COLO668 (cell line): ENCODE measurements around the gene NETO1.

ENCODE experiments used
- DNase-seq: peaks from one replicate; lab custom pipeline; 2025; ENCODE audit not compliant: unreplicated experiment; lab: John Stamatoyannopoulos, UW

NETO1 gene

DNA sequence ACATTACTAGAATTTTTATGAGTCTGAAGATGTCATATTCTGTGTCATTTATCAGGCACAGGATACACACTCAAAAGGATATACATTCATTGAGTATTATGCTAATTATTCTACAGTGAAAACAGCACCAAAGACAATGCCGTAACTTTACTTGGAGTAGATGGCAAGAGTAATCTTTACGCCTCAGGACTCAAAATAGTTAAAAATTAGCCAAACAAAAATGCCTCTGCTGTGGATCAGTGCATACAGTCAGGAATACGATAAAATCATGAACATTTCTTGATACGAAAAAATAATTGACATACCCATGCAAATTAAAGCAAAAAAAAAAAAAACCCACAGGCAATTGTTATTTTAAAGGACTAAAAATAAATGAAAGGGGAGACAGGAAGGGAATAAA is 129.7 kb downstream of the NETO1 start:
- no peak for DNase-seq

DNA sequence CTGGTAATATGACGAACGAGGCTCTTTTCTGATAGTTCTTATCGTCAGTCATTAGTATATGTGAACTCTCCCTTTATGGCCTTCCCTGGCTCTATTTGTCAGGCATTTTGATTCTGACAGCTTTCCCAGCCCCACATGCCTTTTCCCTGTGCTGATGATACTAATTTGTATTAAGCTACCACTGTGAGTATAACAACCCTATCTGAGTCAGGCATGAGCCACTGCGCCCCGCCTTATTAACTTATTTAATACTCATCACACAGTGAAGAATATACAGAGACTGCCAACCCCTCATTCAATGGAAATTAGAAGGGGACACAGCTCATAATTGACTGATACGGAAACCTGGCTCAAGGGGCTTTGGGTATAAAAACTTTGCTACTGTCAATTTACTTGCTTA is 140.0 kb downstream of the NETO1 start:
- no peak for DNase-seq

DNA sequence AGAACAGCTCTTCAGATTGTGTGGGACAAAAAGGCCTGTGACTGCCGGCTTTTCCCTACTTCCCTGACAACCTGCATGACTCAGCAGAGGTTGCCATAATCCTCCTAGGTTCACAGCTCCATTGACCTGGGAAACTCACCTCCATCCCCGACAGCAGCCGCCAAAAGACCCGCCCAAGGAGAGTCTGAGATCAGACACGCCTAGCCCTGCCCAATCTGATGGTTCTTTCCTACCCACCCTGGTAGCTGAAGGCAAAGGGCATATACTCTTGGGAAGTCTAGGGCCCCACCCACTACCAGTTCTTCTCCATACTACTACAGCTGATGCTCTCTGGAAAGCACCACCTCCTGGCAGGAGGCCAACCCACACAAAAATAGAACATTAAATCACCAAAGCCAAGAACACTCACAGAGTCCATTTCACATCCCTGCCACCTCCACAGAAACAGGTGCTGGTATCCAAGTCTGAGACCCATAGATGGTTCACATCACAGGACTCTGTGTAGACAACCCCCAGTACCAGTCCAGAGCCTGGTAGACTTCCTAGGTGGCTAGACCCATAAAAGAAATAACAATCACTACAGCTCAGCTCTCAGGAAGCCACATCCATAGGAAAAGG is 140.6 kb downstream of the NETO1 start:
- DNase-seq, result peak; percentile 70

DNA sequence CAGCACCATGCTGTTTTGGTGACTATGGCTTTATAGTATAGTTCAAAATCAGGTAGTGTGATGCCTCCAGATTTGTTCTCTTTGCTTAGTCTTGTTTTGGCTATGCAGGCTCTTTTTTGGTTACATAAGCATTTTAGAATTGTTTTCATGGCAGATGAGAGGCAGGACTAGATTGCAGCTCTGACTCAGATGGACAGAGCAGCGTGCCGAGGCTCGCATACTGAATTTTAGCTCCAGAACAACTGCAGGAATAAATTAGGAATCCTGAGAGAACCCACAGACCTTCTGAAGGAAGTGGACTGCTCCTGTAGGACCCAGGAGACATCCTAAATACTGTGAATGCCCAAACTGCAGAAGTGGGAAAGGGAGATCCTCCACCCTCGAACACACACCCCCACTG is 141.6 kb downstream of the NETO1 start:
- no peak for DNase-seq

DNA sequence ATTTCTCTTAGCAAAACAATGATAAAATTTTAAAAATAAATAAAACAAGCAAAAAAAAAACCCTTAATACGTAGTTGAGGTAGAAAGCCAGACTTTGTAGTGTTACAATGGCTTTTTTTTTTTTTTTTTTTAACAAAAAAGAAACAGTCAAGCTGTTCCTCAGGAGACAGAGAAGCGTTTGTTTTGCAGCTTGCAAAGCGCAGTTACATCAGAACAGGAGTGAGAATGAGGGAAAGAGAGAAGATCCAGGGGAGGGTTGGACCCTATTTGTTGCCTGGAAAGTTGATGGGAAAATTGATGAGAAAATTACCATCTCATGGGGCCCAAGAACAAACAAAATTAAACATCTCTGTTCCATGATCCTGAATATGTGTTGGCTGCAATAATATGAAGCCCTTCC is 146.5 kb downstream of the NETO1 start:
- no peak for DNase-seq

DNA sequence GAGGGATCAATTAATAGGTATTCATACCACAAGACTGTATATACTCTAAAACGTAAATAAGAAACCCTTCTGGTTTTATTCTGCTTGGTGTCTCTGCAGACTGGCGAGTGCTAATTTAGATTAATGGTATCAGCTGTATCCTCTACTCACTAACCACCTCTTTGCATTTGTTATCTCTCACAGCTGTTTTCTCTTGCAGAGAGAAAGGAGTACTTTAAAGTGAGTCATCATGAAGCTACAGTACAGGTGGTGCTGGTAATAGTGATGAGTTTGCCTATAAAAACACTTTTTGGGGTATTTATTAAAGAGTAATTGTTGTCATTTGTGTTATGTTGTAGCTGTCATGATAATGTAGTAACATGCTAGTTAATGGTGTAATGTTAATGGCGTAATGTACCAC is 147.7 kb downstream of the NETO1 start:
- no peak for DNase-seq

DNA sequence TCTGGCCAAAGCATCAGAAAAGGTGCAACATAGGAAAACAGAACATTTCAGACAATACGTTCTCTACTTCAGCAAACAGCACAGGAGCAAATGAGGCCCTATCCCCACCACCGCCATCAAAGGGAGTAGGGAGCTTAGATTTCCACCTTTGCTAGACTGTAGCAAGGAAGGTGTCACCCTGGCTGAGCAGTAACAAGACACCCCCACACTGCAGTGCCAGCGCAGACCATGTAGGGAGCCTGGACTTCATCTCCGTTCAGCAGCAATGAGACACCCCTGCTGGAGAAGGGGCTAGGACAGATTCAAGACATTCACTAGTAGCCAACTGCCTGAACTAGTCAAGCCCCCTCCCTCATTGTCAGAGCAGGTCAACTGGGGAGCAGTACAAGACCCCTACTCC is 163.6 kb downstream of the NETO1 start:
- DNase-seq, result no peak

DNA sequence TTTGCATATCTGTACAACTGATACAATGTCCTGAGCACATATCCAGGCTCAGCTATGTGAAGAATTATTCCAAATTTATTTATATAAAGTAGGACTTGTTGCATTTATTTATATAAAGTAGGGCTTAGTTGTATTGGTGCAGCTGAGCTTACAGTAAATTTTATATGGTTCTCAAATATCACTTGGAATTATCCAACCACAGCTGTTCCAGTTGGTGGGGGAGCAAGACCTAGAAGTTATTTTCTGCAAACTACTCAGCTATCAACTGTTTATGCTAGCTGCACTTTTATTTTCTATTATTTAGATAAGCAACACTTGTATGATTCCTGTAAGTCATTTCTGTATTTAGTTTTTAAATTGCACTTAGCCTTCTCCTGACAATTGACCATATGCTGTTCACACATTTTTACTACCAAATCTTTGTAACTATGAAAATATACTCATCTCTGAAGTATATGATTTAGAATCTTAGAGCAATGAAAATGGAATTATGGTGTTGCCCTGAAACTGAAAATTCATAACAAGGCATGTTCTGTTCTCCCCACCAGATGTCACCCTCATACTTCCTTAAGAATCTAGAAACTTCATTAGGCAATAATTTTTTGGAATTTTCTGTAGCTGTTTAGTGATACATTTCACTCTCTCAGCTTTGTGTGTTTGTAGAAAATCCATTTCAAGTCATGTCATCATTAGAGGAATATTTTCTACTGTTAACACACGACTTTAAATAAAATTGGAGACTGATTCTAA is 166.7 kb downstream of the NETO1 start:
- DNase-seq, result no peak

DNA sequence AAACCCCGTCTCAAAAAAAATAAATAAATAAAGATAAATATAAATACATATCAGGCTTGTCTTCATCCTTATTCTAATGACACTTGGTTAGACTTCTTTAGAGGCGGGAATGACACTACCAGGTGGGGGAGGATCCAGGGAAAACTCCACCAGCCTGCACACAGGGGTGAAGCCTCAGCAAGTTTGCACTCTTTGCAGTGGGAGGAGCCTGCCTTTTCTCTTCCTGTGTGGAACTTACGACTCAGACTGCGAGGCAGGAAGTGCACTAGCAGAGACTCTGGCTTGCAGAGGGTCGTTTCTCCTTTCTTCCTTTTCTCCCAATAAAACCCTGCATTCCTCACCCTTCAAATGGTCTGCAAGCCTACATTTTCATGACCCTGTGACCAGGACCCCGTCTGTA is 170.1 kb downstream of the NETO1 start:
- DNase-seq, result no peak

DNA sequence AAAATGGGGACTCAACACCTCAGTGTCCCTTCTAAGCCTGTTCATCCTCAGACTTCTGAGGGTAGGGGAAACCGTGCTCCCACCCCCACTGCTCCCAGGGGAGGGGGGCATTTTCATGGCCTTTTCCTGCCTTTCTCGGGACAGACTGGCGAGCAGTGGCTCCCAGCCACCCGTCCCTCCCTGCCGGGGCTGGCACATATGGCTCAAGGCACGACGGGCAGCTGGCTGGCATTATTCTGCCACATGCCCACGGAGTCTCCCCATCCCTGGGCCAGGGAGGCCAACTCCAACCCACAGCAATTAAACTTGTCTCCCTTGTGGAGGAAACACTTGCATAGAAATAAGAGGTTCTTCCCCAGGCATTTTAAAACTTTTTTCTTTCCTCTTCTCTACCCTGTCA is 175.2 kb downstream of the NETO1 start:
- no peak for DNase-seq
